Measurements from ENCODE around the gene CXADR.

CXADR gene

DNA sequence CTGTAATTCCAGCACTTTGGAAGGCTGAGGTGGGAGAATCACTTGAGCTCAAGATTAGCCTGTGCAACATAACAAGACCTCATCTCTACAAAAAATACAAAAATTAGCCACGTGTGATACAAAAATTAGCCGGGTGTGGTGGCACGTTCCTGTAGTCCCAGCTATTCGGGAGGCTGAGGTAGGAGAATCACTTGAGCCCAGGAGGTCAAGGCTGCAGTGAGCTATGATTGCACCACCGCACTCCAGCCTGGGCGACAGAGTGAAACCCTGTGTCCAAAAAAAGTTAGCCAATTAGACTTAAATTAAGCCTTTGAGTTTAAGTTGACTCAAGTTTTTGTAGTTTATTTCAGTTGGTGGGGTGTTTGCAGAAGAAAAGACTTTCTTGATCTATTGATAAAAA, 11.8 kb downstream of the CXADR start:
- Histone ChIP-seq H3K36me3 (replicated peaks; ENCODE audit: low read depth, low read length) (no peaks in the 10 kb centered on the region), H3K4me1 (ENCODE audit: low read length) (no peaks in the 10 kb centered on the region), H3K79me2 (ENCODE audit: low read length) (no peaks in the 10 kb centered on the region), H3K27ac (ENCODE audit: low read length) (no peak overlapping the region), H3K9ac (ENCODE audit: low read length) (no peak overlapping the region), H3K4me2 (ENCODE audit: low read length) (no peak overlapping the region), H3K9me3 (ENCODE audit: insufficient read depth, low read length) (no peaks in the 10 kb centered on the region), H2AFZ (ENCODE audit: low read depth, low read length) (no peak overlapping the region), H3K4me3 (ENCODE audit: low read length) (no peak overlapping the region), H4K20me1 (ENCODE audit: insufficient read depth, low read length) (no peaks in the 10 kb centered on the region), H3K27me3 (ENCODE audit: low read depth, low read length) (no peaks in the 10 kb centered on the region)
- TF ChIP-seq, protein P1, sequence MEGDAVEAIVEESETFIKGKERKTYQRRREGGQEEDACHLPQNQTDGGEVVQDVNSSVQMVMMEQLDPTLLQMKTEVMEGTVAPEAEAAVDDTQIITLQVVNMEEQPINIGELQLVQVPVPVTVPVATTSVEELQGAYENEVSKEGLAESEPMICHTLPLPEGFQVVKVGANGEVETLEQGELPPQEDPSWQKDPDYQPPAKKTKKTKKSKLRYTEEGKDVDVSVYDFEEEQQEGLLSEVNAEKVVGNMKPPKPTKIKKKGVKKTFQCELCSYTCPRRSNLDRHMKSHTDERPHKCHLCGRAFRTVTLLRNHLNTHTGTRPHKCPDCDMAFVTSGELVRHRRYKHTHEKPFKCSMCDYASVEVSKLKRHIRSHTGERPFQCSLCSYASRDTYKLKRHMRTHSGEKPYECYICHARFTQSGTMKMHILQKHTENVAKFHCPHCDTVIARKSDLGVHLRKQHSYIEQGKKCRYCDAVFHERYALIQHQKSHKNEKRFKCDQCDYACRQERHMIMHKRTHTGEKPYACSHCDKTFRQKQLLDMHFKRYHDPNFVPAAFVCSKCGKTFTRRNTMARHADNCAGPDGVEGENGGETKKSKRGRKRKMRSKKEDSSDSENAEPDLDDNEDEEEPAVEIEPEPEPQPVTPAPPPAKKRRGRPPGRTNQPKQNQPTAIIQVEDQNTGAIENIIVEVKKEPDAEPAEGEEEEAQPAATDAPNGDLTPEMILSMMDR (IDR thresholded peaks at IDR 0.05; ENCODE audit: low read depth, low read length) = no peak
- TF ChIP-seq EZH2phosphoT487 (IDR thresholded peaks at IDR 0.05; ENCODE audit: low read depth) = no peak

DNA sequence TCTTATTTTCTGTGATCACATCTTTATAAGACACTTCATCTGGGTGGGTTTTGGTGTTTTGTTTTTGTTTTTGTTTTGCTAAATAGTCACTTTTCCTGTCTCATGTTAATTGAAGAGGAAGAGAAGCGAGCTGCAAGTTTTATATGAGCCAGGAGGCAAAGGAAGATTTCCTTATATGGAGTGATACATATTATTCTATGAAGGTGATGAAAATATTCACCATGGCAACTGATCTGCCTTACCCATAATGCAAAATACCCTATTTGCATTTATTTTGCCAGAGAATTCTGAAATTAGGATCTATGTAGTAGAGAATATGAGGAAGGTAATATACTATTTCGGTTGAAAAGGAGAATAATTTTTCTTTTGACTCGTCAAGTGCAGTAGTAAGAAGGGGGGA, 13.9 kb downstream of the CXADR start:
- Histone ChIP-seq H2AFZ (ENCODE audit: low read depth, low read length) (no peak overlapping the region), H3K27ac (ENCODE audit: low read length) (no peak overlapping the region), H3K36me3 (replicated peaks; ENCODE audit: low read depth, low read length) (no peaks in the 10 kb centered on the region), H4K20me1 (ENCODE audit: insufficient read depth, low read length) (no peaks in the 10 kb centered on the region), H3K4me2 (ENCODE audit: low read length) (no peak overlapping the region), H3K9me3 (ENCODE audit: insufficient read depth, low read length) (no peaks in the 10 kb centered on the region), H3K27me3 (ENCODE audit: low read depth, low read length) (no peaks in the 10 kb centered on the region), H3K79me2 (ENCODE audit: low read length) (no peaks in the 10 kb centered on the region), H3K9ac (ENCODE audit: low read length) (no peak overlapping the region), H3K4me3 (ENCODE audit: low read length) (no peak overlapping the region), H3K4me1 (ENCODE audit: low read length) (no peaks in the 10 kb centered on the region)
- TF ChIP-seq EZH2phosphoT487 (IDR thresholded peaks at IDR 0.05; ENCODE audit: low read depth) = no peak
- TF ChIP-seq, protein P1 (IDR thresholded peaks at IDR 0.05; ENCODE audit: low read depth, low read length) = no peak

DNA sequence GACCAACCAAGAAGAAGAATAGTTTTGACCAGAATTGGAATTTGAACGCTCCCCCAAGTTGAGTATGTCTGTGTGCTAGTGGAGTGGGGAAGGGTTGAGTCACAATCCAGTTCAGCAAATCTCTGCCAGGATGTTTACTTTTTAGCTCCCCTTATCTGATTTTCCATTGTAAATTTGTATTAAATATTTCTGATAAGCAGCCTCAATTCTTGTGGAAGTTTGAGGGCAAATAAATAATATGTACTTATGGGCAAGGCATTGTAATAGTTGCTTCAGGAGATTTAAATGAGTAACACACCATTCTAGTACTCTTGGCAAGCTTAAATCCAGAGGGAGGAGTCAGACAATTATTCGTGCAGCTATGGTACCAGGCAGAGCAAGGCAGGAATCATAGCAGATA, 14.4 kb downstream of the CXADR start:
- Histone ChIP-seq H3K27me3 (ENCODE audit: low read depth, low read length) (no peaks in the 10 kb centered on the region), H3K36me3 (replicated peaks; ENCODE audit: low read depth, low read length) (no peaks in the 10 kb centered on the region), H2AFZ (ENCODE audit: low read depth, low read length) (no peak overlapping the region), H3K27ac (ENCODE audit: low read length) (no peak overlapping the region), H3K4me1 (ENCODE audit: low read length) (no peaks in the 10 kb centered on the region), H3K9ac (ENCODE audit: low read length) (no peak overlapping the region), H3K4me3 (ENCODE audit: low read length) (no peak overlapping the region), H3K9me3 (ENCODE audit: insufficient read depth, low read length) (no peaks in the 10 kb centered on the region), H3K79me2 (ENCODE audit: low read length) (no peaks in the 10 kb centered on the region), H4K20me1 (ENCODE audit: insufficient read depth, low read length) (no peaks in the 10 kb centered on the region), H3K4me2 (ENCODE audit: low read length) (no peak overlapping the region)
- no peak for TF ChIP-seq EZH2phosphoT487 (IDR thresholded peaks at IDR 0.05; ENCODE audit: low read depth)
- TF ChIP-seq, protein P1 (IDR thresholded peaks at IDR 0.05; ENCODE audit: low read depth, low read length) = no peak

DNA sequence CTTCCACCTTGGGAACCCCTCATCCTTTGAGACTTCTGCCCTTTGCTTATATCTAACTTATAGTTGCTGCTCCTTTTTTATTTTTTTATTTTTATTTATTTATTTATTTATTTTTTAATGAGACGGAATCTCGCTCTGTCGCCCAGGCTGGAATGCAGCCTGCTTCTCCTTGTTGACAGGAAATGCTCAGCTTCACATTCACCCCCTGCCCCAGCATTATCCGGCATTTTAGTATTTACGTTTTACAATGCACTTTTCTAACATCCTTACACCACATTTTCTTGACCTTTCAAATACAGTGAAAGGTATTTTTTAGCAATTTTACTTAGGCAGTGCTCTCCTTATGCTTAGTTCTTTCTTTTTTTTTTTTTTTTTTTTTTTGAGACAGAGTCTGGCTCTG, 14.9 kb downstream of the CXADR start:
- H3K4me3 ChIP-seq (ENCODE audit: low read length) = no peak overlapping the region
- no peaks in the 10 kb centered on the region for H3K27me3 ChIP-seq (ENCODE audit: low read depth, low read length)
- H3K79me2 ChIP-seq (ENCODE audit: low read length) = no peaks in the 10 kb centered on the region
- TF ChIP-seq, protein P1 (IDR thresholded peaks at IDR 0.05; ENCODE audit: low read depth, low read length) = no peak
- no peak for TF ChIP-seq EZH2phosphoT487 (IDR thresholded peaks at IDR 0.05; ENCODE audit: low read depth)
- no peak overlapping the region for H3K4me2 ChIP-seq (ENCODE audit: low read length)
- no peak overlapping the region for H3K27ac ChIP-seq (ENCODE audit: low read length)
- no peaks in the 10 kb centered on the region for H3K36me3 ChIP-seq (replicated peaks; ENCODE audit: low read depth, low read length)
- H4K20me1 ChIP-seq (ENCODE audit: insufficient read depth, low read length) = no peaks in the 10 kb centered on the region
- H3K9me3 ChIP-seq (ENCODE audit: insufficient read depth, low read length) = no peaks in the 10 kb centered on the region
- H2AFZ ChIP-seq (ENCODE audit: low read depth, low read length) = no peak overlapping the region
- H3K9ac ChIP-seq (ENCODE audit: low read length) = no peak overlapping the region
- H3K4me1 ChIP-seq (ENCODE audit: low read length) = no peaks in the 10 kb centered on the region

All from OCI-LY3 (cell line).